HG02973 (cell line): Measurements from ENCODE around the gene CPS1.

Source experiments
- ATAC-seq: cut with Tn5 transposase; IDR thresholded peaks from one replicate; pipeline ENCODE4 v1.9.1; 2021; ENCODE audit warnings: moderate library complexity; ENCODE audit not compliant: unreplicated experiment

Gene CPS1

GRCh38 chr2:210556329-210556980 lies at the start of gene CPS1:
CPS1 (plus strand) TSS chr2:210556599; CDS start chr2:210556734, 135 bp downstream.
- no peak for ATAC-seq

GRCh38 chr2:210515911-210516310 lies 40.5 kb upstream of the CPS1 start:
- ATAC-seq = no peak

GRCh38 chr2:210517264-210517663 lies 39.1 kb upstream of the CPS1 start:
- no peak for ATAC-seq

- ATAC-seq = no peak
Measured at GRCh38 chr2:210519594-210519993, 36.8 kb upstream of the CPS1 start.

GRCh38 chr2:210522399-210522798 lies 34.0 kb upstream of the CPS1 start:
- ATAC-seq = no peak

GRCh38 chr2:210523650-210524289 lies 32.6 kb upstream of the CPS1 start:
- no peak for ATAC-seq

- ATAC-seq = no peak
Measured at GRCh38 chr2:210524533-210524932, 31.9 kb upstream of the CPS1 start.

GRCh38 chr2:210527286-210527685 lies 29.1 kb upstream of the CPS1 start:
- peak; percentile 45 for ATAC-seq

- ATAC-seq = no peak
Measured at GRCh38 chr2:210528716-210529115, 27.7 kb upstream of the CPS1 start.

GRCh38 chr2:210531050-210531449 lies 25.3 kb upstream of the CPS1 start:
- ATAC-seq = no peak

- no peak for ATAC-seq
Measured at GRCh38 chr2:210531482-210531881, 24.9 kb upstream of the CPS1 start.

GRCh38 chr2:210533389-210533788 lies 23.0 kb upstream of the CPS1 start:
- ATAC-seq = no peak

- no peak for ATAC-seq
Measured at GRCh38 chr2:210534879-210535278, 21.5 kb upstream of the CPS1 start.

- peak; percentile 51 for ATAC-seq
Measured at GRCh38 chr2:210536973-210537650, 19.3 kb upstream of the CPS1 start.

GRCh38 chr2:210539035-210539434 lies 17.4 kb upstream of the CPS1 start:
- no peak for ATAC-seq

GRCh38 chr2:210539578-210540416 lies 16.6 kb upstream of the CPS1 start:
- no peak for ATAC-seq

GRCh38 chr2:210540471-210540870 lies 15.9 kb upstream of the CPS1 start:
- ATAC-seq = no peak

GRCh38 chr2:210540900-210541289 lies 15.5 kb upstream of the CPS1 start:
- no peak for ATAC-seq

GRCh38 chr2:210541290-210541902 lies 15.0 kb upstream of the CPS1 start:
- ATAC-seq = no peak

- no peak for ATAC-seq
Measured at GRCh38 chr2:210544007-210544590, 12.3 kb upstream of the CPS1 start.

- ATAC-seq = no peak
Measured at GRCh38 chr2:210544831-210545230, 11.6 kb upstream of the CPS1 start.
